HG03095 (cell line): ENCODE data around the gene CCDC190.
"Not testable (repeated sequence)": the region's sequence is repeated elsewhere in the genome, so short reads cannot be mapped to it uniquely, and the experiment has no call there.

ENCODE experiments used
- ATAC-seq: cut with Tn5 transposase; IDR thresholded peaks from one replicate; pipeline ENCODE4 v1.9.1; 2021; ENCODE audit warnings: moderate library complexity; ENCODE audit not compliant: unreplicated experiment

CCDC190 gene

GRCh38 chr1:162861101-162861500, at the start of gene CCDC190:
Gene CCDC190, minus strand, starts transcription at chr1:162861175. Its CDS starts 1,529 bp downstream, at chr1:162859646.
- ATAC-seq, result no peak

GRCh38 chr1:162910161-162910560, 49.2 kb upstream of the CCDC190 start:
- ATAC-seq, result no peak

- ATAC-seq, result no peak
Measured at GRCh38 chr1:162908780-162909179, 47.8 kb upstream of the CCDC190 start.

- ATAC-seq, result no peak
Measured at GRCh38 chr1:162908236-162908635, 47.3 kb upstream of the CCDC190 start.

GRCh38 chr1:162906485-162906884, 45.5 kb upstream of the CCDC190 start:
- ATAC-seq, result no peak

GRCh38 chr1:162905174-162906158, 44.5 kb upstream of the CCDC190 start:
- ATAC-seq, result no peak

GRCh38 chr1:162904579-162904978, 43.6 kb upstream of the CCDC190 start:
- no peak for ATAC-seq

- ATAC-seq, result no peak
Measured at GRCh38 chr1:162904023-162904422, 43.0 kb upstream of the CCDC190 start.

GRCh38 chr1:162903246-162903645, 42.3 kb upstream of the CCDC190 start:
- no peak for ATAC-seq

- ATAC-seq, result no peak
Measured at GRCh38 chr1:162902416-162902815, 41.4 kb upstream of the CCDC190 start.

GRCh38 chr1:162901243-162901642, 40.3 kb upstream of the CCDC190 start:
- no peak for ATAC-seq

GRCh38 chr1:162899422-162900146, 38.6 kb upstream of the CCDC190 start:
- ATAC-seq, result no peak

GRCh38 chr1:162893612-162893908, 32.6 kb upstream of the CCDC190 start:
- no peak for ATAC-seq

- no peak for ATAC-seq
Measured at GRCh38 chr1:162892906-162893611, 32.1 kb upstream of the CCDC190 start.

- no peak for ATAC-seq
Measured at GRCh38 chr1:162889989-162890388, 29.0 kb upstream of the CCDC190 start.

- ATAC-seq, result no peak
Measured at GRCh38 chr1:162886705-162887104, 25.7 kb upstream of the CCDC190 start.

GRCh38 chr1:162885265-162885664, 24.3 kb upstream of the CCDC190 start:
- no peak for ATAC-seq

- no peak for ATAC-seq
Measured at GRCh38 chr1:162884831-162885230, 23.9 kb upstream of the CCDC190 start.

GRCh38 chr1:162882248-162882674, 21.3 kb upstream of the CCDC190 start:
- ATAC-seq, result no peak

- no peak for ATAC-seq
Measured at GRCh38 chr1:162881590-162881989, 20.6 kb upstream of the CCDC190 start.

GRCh38 chr1:162880617-162881016, 19.6 kb upstream of the CCDC190 start:
- not testable (repeated sequence) for ATAC-seq
